Measurements from ENCODE around the gene MUC5B. TPM values are rescaled to one million over a fixed set of nuclear protein-coding genes. Genes with fewer than 3 reads are reported as not detected.

MUC5B gene
- total RNA-seq, 1 experiment from 2014 or later, result not detected

DNA sequence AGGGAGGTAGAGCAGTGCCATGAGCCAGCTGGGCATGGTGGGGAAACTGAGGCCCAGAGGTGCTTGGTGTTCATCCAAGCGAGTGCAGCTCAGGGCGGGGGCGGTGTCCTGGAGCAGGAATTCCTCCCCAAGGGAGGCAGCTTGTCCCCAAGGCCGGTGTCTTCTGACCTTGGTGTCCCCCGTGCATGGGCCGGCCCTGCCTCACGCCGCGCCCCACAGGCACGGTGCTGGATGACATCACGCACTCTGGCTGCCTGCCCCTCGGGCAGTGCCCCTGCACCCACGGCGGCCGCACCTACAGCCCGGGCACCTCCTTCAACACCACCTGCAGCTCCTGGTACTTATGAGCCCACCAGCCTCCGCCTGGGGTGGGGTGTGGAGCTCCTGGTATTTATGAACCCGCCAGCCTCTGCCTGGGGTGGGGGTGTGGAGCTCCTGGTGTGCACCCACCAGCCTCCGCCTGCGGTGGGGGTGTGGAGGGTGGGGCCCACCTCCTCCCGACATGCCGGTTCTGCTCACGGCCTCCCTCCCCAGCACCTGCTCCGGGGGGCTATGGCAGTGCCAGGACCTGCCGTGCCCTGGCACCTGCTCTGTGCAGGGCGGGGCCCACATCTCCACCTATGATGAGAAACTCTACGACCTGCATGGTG lies 6.7 kb downstream of the MUC5B start:
- Histone ChIP-seq H3K27me3 (replicated peaks; ENCODE audit: insufficient read depth, low read depth, low read length, poor library complexity) (no peaks in the 10 kb centered on the region), H3K27ac (ENCODE audit: low read depth, low read length, poor library complexity, severe bottlenecking) (no peak overlapping the region), H3K4me1 (ENCODE audit: insufficient read depth, low read length, poor library complexity, severe bottlenecking) (no peaks in the 10 kb centered on the region), H3K4me3 (ENCODE audit: low read depth, low read length, poor library complexity, severe bottlenecking) (no peak overlapping the region), H3K36me3 (ENCODE audit: insufficient read depth, low read length, poor library complexity, severe bottlenecking) (no peaks in the 10 kb centered on the region), H3K9me3 (ENCODE audit: low read depth, low read length, poor library complexity, severe bottlenecking) (no peaks in the 10 kb centered on the region)
- BruUV-seq (replicated peaks), result no TSS peak
- ChIA-PET CTCF (no interaction called here), POLR2A (ENCODE audit: low non-redundant PET) (no interaction called here)
- intact Hi-C loops (cut with micrococcal nuclease; ENCODE audit: unreplicated experiment), result no loop called here
- no peak for DNase-seq (ENCODE audit: low spot score)
- TF ChIP-seq, protein P1, sequence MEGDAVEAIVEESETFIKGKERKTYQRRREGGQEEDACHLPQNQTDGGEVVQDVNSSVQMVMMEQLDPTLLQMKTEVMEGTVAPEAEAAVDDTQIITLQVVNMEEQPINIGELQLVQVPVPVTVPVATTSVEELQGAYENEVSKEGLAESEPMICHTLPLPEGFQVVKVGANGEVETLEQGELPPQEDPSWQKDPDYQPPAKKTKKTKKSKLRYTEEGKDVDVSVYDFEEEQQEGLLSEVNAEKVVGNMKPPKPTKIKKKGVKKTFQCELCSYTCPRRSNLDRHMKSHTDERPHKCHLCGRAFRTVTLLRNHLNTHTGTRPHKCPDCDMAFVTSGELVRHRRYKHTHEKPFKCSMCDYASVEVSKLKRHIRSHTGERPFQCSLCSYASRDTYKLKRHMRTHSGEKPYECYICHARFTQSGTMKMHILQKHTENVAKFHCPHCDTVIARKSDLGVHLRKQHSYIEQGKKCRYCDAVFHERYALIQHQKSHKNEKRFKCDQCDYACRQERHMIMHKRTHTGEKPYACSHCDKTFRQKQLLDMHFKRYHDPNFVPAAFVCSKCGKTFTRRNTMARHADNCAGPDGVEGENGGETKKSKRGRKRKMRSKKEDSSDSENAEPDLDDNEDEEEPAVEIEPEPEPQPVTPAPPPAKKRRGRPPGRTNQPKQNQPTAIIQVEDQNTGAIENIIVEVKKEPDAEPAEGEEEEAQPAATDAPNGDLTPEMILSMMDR (conservative IDR thresholded peaks at IDR 0.05; ENCODE audit: low read depth, low read length), result no peak
- no peak for TF ChIP-seq EZH2 (IDR thresholded peaks at IDR 0.05; ENCODE audit: borderline replicate concordance, low read depth, low read length, poor library complexity, severe bottlenecking)

- TF ChIP-seq, protein P1 (conservative IDR thresholded peaks at IDR 0.05; ENCODE audit: low read depth, low read length), result no peak
- TF ChIP-seq EZH2 (IDR thresholded peaks at IDR 0.05; ENCODE audit: borderline replicate concordance, low read depth, low read length, poor library complexity, severe bottlenecking), result no peak
- CTCF ChIA-PET, result no interaction called here
- POLR2A ChIA-PET (ENCODE audit: low non-redundant PET), result no interaction called here
- no peak overlapping the region for H3K4me3 ChIP-seq (ENCODE audit: low read depth, low read length, poor library complexity, severe bottlenecking)
- no peaks in the 10 kb centered on the region for H3K9me3 ChIP-seq (ENCODE audit: low read depth, low read length, poor library complexity, severe bottlenecking)
- no peaks in the 10 kb centered on the region for H3K27me3 ChIP-seq (replicated peaks; ENCODE audit: insufficient read depth, low read depth, low read length, poor library complexity)
- BruUV-seq (replicated peaks), result no TSS peak
- H3K27ac ChIP-seq (ENCODE audit: low read depth, low read length, poor library complexity, severe bottlenecking), result no peak overlapping the region
- no peaks in the 10 kb centered on the region for H3K4me1 ChIP-seq (ENCODE audit: insufficient read depth, low read length, poor library complexity, severe bottlenecking)
- DNase-seq (ENCODE audit: low spot score), result no peak
- H3K36me3 ChIP-seq (ENCODE audit: insufficient read depth, low read length, poor library complexity, severe bottlenecking), result no peaks in the 10 kb centered on the region
- intact Hi-C loops (cut with micrococcal nuclease; ENCODE audit: unreplicated experiment), result no loop called here
Observed at GRCh38 chr11:1230121-1230455, 7.2 kb downstream of the MUC5B start.

GRCh38 chr11:1230456-1231395 lies 7.9 kb downstream of the MUC5B start:
- BruUV-seq (replicated peaks), result no TSS peak
- no peak for TF ChIP-seq EZH2 (IDR thresholded peaks at IDR 0.05; ENCODE audit: borderline replicate concordance, low read depth, low read length, poor library complexity, severe bottlenecking)
- TF ChIP-seq, protein P1 (conservative IDR thresholded peaks at IDR 0.05; ENCODE audit: low read depth, low read length), result no peak
- H3K4me1 ChIP-seq (ENCODE audit: insufficient read depth, low read length, poor library complexity, severe bottlenecking), result no peaks in the 10 kb centered on the region
- CTCF ChIA-PET, result no interaction called here
- POLR2A ChIA-PET (ENCODE audit: low non-redundant PET), result no interaction called here
- no peaks in the 10 kb centered on the region for H3K9me3 ChIP-seq (ENCODE audit: low read depth, low read length, poor library complexity, severe bottlenecking)
- intact Hi-C loops (cut with micrococcal nuclease; ENCODE audit: unreplicated experiment), result no loop called here
- DNase-seq (ENCODE audit: low spot score), result no peak
- H3K36me3 ChIP-seq (ENCODE audit: insufficient read depth, low read length, poor library complexity, severe bottlenecking), result no peaks in the 10 kb centered on the region
- H3K27ac ChIP-seq (ENCODE audit: low read depth, low read length, poor library complexity, severe bottlenecking), result no peak overlapping the region
- no peaks in the 10 kb centered on the region for H3K27me3 ChIP-seq (replicated peaks; ENCODE audit: insufficient read depth, low read depth, low read length, poor library complexity)
- no peak overlapping the region for H3K4me3 ChIP-seq (ENCODE audit: low read depth, low read length, poor library complexity, severe bottlenecking)
